GM21529 (cell line): ENCODE measurements around the gene CEP95.
"Not testable (repeated sequence)": the region's sequence is repeated elsewhere in the genome, so short reads cannot be mapped to it uniquely, and the experiment has no call there.

Source experiments
- ATAC-seq: cut with Tn5 transposase; IDR thresholded peaks from one replicate; pipeline ENCODE4 v1.9.1; 2021; ENCODE audit not compliant: unreplicated experiment

CEP95 gene

GRCh38 chr17:64506576-64507412, at the start of gene CEP95:
Gene CEP95 (plus strand): TSS chr17:64506977. CDS start chr17:64507098, 121 bp downstream.
- ATAC-seq, result peak; percentile 53

GRCh38 chr17:64457156-64457555, 49.6 kb upstream of the CEP95 start:
- no peak for ATAC-seq

- no peak for ATAC-seq
These were observed 48.0 kb upstream of the CEP95 start for GRCh38 chr17:64458756-64459155.

- ATAC-seq, result no peak
These were observed 47.5 kb upstream of the CEP95 start for GRCh38 chr17:64459284-64459747.

- ATAC-seq, result not testable (repeated sequence)
These were observed 47.0 kb upstream of the CEP95 start for GRCh38 chr17:64459818-64460217.

GRCh38 chr17:64460955-64461354, 45.8 kb upstream of the CEP95 start:
- ATAC-seq, result no peak

GRCh38 chr17:64461788-64462187, 45.0 kb upstream of the CEP95 start:
- ATAC-seq, result no peak

- ATAC-seq, result no peak
These were observed 40.6 kb upstream of the CEP95 start for GRCh38 chr17:64466019-64466735.

GRCh38 chr17:64466834-64467233, 39.9 kb upstream of the CEP95 start:
- not testable (repeated sequence) for ATAC-seq

- ATAC-seq, result no peak
These were observed 36.2 kb upstream of the CEP95 start for GRCh38 chr17:64470625-64471024.

GRCh38 chr17:64471440-64471839, 35.3 kb upstream of the CEP95 start:
- ATAC-seq, result no peak

- ATAC-seq, result no peak
These were observed 34.2 kb upstream of the CEP95 start for GRCh38 chr17:64472564-64472963.

- no peak for ATAC-seq
These were observed 28.9 kb upstream of the CEP95 start for GRCh38 chr17:64477849-64478248.

- no peak for ATAC-seq
These were observed 25.8 kb upstream of the CEP95 start for GRCh38 chr17:64480951-64481350.

- ATAC-seq, result no peak
These were observed 22.4 kb upstream of the CEP95 start for GRCh38 chr17:64484380-64484779.

GRCh38 chr17:64488301-64488700, 18.5 kb upstream of the CEP95 start:
- no peak for ATAC-seq

- ATAC-seq, result no peak
These were observed 15.5 kb upstream of the CEP95 start for GRCh38 chr17:64491034-64491860.

- no peak for ATAC-seq
These were observed 14.8 kb upstream of the CEP95 start for GRCh38 chr17:64491994-64492393.

GRCh38 chr17:64492481-64493109, 14.2 kb upstream of the CEP95 start:
- no peak for ATAC-seq

- ATAC-seq, result no peak
These were observed 12.7 kb upstream of the CEP95 start for GRCh38 chr17:64494121-64494520.

- ATAC-seq, result not testable (repeated sequence)
These were observed 11.5 kb upstream of the CEP95 start for GRCh38 chr17:64495300-64495699.
